IPS-NIHi7 (cell line): ENCODE data around the gene MYORG.
"Not testable (repeated sequence)": the region's sequence is repeated elsewhere in the genome, so short reads cannot be mapped to it uniquely, and the experiment has no call there.

ENCODE experiments used
- DNase-seq: peaks from one replicate; pipeline ENCODE4 v3.0.0; 2012; ENCODE audit warnings: mixed read lengths; ENCODE audit errors: extremely low spot score

The MYORG gene

DNA sequence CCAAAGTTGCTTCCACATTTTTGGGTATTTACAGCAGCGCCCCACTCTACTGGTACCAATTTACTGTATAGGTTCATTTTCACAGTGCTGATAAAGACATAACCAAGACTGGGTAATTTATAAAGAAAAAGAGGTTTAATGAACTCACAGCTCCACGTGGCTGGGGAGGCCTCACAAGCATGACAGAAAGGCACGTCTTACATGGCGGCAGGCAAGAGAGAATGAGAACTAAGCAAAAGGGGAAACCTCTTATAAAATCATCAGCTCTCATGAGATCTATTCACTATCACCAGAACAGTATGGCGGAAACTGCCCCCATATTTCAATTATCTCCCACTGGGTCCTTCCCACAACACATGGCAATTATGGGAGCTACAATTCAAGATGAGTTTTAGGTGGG is 7.9 kb downstream of the MYORG start:
- not testable (repeated sequence) for DNase-seq

DNA sequence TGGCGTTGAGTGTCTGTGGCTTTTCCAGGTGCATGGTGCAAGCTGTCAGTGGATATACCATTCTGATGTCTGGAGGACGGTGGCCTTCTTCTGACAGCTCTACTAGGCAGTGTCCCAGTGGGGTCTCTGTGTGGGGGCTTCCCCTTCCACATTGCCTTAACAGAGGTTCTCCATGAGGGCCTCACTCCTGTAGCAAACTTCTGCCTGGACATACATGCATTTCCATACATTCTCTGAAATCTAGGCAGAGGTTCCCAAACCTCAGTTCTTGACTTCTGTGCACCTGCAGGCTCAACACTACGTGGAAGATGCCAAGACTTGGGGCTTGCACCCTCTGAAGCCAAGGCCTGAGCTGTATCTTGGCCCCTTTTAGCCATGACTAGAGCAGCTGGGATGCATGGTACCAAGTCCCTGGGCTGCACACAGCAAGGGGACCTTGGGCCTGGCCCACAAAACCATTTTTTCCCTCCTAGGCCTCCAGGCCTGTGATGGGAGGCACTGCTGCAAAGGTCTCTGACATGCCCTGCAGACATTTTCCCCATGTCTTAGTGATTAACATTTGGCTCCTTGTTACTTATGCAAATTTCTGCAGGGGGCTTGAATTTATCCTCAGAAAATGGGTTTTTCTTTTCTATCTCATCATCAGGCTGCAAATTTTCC is 8.8 kb downstream of the MYORG start:
- not testable (repeated sequence) for DNase-seq

DNA sequence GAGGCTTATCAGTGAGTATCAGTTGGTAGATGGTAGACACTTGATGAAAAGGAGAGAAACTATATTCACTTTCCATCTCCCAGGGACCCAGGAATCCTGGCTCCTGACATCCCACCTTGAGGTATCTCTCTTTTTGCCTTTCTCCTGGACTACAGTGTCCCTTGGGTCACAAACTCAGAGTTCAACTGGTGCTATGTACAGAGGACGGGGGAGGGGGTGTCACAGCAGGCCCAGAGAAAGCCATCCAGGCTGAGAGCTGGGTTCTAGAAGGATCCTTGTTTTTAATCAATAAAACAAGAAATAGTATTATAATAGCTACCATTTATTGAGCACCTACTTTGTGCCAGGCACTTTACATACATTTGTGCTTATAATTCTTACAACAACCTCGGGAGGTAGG is 10.3 kb downstream of the MYORG start:
- peak; percentile 3 for DNase-seq

DNA sequence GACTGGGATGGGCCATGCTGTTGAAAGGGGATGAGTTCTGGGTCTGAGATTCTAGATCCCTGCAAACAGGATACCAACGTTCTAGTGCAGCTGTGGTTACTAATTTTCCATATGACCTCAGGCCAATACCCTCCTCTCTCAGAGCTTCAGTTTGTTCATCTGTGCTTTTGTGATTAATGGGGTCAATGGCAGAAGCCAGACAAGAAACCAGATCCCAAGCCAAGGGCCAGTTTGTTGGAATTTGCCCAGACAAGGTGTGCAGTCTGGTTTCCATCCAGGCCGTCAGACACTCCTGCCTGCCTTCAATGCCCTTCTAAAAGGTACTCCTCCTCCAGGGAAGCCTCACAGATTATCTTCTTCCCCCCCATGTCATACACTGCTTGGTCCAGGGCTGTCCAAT is 11.4 kb downstream of the MYORG start:
- DNase-seq, result no peak

DNA sequence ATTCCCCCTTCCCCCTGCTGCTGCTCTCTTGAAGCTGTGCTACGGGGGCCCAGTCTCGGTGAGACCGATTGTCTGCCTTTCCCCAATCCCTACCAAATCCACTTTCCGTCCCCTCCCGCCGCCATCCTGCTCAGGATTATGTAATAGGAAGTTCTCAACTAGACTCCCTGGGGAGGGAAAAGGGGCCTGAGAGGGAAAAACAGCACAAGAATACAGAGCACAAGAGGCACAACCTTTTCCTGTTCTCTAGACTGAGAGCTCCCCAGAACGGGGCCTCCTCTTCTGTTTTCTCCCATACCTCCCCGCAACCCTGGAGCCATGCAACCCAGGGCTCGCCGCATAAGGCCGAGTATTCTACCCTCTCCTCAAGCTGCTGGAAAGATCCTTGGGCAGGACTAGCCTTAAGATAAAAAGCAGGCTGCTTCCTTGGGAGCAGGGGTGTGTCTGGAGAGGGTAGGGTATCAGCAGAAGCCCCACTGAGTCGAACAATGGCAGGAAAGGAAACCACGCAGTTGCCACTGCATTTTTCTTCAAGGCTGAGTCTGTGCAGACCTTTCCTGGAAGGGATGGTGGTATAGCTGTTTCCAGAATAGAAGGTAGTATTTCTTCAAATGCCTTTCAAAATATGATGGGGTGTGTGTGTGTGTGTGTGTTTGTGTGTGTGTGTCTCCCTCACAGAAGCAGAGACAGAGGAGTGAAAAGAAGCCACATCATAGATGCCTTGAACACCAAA is 12.9 kb downstream of the MYORG start:
- peak; percentile 69 for DNase-seq

DNA sequence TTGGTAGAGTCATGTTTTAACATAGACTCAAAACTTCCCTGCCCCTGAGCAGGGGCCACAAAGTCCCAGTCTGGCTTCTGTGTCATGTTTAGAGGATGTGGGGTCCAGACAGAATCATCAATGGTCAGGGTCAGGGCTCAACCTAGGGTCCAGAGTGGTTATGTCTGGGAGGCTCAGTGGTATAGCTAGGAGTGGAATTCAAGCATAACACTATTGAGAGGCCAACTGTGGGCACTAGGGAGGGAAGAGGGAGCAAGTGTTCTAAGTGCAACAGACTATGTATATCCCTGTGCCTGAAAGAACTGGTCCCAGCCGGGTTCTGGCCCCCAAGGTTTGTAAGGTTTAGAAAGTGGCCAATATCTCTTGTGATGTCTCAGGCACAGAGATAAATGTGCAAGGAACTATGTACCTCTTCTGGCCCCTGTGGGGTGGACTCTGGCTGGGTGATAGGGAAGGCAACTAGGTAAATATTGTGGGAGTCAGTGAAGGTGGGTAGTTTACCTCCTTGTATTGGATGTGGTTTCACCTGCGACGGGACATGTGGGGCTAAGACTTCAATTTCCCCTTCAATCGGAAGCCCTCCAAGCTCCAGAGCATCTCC is 14.0 kb downstream of the MYORG start:
- no peak for DNase-seq

DNA sequence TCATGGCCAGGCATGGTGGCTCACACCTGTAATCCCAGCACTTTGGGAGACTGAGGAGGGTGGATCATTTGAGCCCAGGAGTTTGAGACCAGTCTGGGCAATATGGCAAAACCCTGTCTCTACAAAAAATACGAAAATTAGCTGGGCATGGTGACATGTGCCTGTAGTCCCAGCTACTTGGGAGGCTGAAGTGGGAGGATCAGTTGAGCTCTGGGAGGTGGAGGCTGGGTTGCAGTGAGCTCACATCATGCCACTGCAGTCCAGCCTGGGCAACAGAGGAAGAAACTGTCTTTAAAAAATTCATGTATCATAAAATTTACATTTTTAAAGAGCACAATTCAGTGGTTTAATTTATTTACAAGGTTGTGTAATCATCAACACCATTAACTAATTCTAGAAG is 23.7 kb downstream of the MYORG start:
- DNase-seq, result not testable (repeated sequence)

DNA sequence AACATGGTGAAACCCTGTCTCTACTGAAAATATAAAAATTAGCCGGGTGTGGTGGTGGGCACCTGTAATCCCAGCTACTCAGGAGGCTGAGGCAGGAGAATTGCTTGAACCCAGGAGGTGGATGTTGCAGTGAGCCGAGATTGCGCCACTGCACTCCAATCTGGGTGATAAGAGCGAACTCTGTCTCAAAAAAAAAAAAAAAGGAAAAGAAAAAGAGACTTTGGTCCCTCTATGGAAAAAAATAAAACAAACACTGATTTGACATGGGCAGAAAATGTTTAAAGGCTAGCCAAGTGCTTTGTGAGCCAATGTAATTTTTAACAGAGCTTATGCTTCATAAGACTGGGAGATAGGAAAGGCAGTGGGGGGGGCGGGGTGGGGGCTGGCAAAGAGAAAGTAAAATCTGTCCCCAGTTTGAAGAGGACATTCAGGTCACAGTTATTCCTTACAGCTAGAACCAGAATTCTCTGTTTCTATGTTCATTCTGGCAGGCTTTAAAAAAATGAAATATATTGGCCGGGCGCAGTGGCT is 24.5 kb downstream of the MYORG start:
- not testable (repeated sequence) for DNase-seq

DNA sequence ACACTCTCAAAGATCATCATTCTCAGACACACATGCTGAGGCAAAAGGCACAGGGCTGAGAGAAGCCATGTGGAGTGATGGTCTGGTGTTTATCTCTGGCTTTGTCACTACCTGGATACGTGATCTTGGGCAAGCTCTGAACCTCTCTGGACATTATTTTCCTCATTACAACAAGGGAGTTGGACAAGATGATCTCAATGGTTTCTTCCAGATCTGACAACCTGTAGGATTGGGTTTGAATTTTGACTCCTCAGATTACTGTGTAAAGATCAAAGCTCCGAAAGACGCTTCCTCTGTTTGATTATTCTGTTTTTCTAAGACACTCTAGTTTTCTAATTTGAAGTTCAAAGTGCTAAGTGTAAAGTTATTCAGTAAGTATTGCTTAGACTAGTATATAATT is 27.4 kb downstream of the MYORG start:
- DNase-seq, result no peak

DNA sequence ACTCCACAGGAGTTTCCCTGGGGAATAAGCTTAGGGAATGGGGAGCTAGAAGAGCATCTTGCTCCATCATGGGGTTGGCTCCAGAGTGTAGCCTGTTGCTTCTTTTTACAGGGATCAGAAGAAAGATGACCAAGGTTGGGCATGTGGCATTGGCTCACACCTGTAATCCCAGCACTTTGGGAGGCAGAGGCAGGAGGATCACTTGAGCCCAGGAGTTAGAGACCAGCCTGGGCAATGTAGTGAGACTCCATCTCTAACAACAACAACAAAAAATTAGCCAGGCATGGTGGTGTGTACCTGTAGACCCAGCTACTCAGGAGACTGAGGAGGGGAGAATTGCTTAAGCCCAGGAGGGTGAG is 28.9 kb downstream of the MYORG start:
- DNase-seq, result no peak

DNA sequence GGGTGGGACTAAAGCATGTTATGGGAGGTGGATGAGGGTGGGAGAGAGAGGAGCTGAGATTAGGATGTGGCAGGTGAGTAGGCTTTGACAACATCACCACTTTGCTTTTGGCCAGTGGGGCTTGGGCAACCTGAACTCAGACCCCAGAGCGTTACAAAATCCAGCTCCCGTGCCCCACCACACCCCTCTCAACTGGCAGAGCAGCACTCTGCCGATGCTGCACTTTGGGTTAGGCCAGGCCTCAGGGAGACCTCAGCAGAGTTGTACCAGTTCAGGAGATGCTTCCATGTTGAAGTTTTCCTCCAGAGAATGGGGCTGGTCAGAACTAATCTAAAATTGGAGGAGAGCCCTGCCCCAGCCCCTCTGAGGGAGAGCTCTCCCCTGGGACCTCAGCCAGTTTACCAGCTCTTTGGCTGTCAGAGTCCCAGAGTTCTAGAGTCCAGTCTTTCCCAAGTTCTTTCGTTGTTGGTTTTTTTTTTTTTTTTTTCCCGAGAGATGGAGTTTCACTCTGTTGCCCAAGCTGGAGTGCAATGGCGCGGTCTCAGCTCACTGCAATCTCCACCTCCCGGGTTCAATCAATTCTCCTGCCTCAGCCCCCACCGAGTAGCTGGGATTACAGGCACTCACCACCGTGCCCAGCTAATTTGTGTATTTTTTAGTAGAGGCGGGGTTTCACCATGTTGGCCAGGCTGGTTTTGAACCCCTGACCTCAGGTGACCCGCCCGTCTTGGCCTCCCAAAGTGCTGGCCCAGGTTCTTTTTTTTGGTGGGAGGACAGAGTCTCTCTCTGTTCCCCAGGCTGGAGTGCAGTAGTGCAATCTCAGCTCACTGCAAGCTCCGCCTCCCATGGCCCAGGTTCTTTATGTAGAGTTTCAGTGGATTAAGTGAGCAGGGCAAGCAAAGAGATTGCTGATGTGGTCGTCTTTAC is 29.6 kb downstream of the MYORG start:
- DNase-seq, result no peak

DNA sequence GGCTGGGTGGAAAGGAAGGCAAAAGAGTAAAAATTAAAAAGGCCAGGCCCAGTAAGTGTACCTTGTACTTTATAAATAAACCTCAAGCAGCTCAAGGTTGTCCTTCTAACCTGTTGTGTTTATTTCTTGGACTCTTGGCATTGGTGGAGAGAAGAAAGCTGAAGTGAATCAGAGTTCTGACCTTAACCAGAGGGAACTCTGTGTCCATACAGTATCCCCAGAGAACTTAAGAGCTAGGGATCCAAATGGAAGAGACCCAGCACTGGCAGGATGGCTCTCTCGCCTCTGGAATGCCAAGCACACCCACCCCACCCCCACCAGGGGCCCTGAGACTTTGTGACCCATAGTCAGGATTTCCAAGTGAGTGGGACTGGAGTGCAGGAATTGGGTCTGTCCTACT is 33.1 kb downstream of the MYORG start:
- DNase-seq, result no peak

DNA sequence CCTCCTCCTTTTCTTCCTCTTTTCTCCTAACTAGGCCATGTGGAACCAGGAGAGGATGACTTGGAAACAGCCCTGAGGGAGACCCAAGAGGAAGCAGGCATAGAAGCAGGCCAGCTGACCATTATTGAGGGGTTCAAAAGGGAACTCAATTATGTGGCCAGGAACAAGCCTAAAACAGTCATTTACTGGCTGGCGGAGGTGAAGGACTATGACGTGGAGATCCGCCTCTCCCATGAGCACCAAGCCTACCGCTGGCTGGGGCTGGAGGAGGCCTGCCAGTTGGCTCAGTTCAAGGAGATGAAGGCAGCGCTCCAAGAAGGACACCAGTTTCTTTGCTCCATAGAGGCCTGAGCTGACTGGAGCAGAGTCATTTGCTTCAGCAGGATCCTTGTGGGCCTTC is 33.6 kb downstream of the MYORG start:
- DNase-seq, result no peak

DNA sequence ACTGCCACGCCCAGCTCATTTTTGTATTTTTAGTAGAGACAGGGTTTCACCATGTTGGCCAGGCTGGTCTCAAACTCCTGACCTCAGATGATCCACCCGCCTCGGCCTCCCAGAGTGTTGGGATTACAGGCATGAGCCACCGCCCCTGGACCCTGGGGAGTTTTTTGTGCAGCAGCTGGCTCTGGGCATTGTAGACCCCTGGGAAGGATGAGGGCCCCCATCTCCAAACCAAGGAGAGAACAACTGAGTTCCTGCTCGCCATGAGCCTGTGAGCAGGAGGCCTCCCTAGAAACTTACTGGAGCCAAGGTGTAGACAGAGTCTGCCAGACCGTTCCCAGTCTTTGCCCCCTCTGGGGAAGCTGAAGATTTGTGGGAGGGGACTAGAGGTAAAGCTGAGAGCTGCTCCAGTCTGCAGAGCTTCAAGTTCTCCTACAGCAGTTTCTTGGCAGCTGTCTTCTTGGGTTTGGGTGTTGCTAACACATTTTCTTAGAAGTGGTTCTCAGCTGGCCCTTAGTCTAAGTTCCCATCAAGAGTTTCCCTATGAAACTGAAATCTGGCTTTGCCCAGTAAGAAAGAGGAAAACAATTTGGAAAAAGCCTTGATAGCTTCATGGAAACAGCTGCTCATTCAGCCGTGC is 34.9 kb downstream of the MYORG start:
- DNase-seq, result no peak

DNA sequence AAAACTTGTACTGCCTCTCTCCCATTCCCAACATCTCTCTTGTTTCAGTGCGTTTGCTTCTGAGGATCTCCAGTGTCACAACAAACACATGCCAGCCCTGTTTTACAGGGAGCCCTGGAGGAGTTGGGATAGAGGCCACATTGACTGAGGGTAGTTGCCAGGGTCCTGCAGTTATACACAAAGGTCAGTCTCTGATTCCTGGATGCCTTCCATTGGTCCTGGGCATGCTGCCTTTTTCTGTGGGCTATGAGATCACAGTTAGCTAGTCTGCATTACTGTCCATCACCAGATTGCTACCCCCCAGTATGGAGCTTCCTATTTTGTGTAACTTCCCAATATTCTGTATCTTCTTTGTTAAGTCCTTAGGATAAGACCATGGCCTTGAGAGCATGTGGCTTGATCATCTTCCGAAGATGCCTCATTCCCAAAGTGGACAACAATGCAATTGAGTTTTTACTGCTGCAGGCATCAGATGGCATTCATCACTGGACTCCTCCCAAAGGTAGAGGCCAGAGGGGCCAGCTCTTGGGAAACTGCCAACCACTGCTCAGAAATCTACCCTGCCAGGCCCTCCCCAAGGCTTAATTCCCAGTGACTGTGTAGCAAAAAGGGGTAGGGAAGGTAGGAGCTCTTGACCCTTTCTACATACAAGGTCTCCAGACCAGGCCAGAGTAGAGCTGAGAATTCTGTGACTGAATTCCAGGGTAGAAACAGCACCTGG is 37.9 kb downstream of the MYORG start:
- DNase-seq, result no peak

DNA sequence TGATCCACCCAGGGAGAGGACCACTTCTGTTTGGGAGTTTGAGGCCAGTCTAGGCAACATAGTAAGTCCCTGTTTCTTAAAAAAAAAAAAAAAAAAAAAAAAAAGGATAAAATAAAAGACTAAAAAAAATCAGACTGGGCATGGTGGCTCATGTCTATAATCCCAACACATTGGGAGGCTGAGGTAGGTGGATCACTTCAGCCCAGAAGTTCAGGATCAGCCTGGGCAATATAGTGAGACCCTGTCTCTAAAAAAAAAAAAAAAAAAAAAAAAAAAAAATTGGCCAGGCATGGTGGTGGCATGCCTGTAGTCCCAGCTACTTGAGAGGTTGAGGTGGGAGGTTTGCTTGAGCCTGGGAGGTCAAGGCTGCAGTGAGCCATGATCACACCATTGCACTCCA is 38.6 kb downstream of the MYORG start:
- DNase-seq, result not testable (repeated sequence)

DNA sequence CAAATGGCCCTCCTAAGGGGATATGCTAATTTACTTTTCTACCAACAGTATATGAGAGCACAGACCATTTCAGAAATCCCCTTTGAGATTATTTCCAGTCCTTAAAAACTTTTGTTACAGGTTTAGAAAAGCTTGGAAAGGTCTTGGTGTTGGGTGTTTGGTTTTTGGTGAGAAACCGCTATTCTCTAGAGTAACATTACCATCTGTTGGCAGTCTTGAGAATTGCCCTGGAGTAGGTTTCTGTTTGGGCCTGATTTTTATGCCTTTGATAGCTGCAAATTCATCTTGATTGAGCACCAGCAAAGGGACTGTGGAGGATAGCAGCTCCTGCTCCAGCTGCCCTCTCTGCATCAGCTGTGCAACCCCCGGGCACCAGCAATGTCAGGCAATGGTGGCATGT is 39.3 kb downstream of the MYORG start:
- no peak for DNase-seq

DNA sequence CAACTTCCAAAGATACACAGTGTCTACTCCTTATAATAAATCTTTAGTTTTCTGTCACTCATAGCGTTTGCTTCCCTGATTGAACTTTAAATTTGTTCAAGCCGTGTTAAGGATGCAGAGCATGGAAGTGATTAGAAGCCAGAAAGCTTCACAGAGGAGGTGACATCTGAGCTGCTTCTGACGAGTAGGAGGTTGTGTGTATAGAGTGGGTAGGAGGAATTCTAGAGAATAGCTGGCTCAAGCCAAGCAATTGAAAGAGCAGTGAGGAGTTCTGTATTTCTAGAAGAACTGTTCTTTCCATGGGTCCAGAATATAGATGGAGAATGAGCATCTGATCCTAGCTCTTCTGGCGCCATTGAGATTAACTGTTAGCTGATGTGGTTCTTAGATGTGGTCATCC is 41.3 kb downstream of the MYORG start:
- DNase-seq, result no peak

DNA sequence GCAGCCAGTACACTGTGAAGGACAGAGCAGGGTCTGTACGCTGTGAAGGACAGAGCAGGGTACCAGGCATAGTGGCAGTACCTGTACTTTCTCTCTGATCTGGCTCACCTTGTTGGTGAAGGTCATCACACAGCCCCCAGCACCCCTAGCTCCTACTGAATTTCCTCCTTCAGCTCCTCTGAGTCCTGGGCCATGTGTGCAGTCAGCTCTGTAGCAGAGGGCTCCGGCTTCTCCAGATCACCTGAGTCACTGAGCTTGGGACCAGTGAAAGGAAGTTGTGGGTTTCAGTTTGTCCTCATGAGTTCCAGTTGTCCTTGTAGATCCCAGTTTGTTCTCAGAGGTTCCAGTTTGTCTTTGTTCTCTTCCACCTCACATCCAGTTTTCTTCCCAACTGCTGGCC is 41.8 kb downstream of the MYORG start:
- no peak for DNase-seq

DNA sequence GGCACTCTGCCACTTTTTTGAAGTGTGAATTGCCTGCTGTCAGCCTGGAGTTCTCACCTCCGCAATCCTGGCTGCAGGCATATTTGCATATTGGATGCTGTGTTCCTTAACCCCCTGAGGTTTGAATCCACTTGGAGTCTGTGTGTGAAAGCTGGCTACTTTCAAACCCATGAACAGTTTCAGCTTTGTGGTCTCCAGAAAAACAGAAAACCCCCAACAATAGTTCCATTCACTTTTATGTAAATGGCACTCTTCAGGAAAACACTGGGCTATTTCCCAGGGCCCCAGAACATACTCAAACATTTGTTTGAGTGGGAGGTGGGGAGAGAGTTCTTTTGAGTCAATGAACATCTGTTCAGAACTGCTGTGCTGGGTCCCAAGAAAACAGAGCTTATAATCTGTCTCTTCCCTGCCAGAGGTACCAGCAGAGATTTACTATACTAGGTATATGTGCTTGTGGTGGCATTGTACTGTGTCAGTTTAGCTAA is 42.3 kb downstream of the MYORG start:
- DNase-seq, result peak; percentile 45

DNA sequence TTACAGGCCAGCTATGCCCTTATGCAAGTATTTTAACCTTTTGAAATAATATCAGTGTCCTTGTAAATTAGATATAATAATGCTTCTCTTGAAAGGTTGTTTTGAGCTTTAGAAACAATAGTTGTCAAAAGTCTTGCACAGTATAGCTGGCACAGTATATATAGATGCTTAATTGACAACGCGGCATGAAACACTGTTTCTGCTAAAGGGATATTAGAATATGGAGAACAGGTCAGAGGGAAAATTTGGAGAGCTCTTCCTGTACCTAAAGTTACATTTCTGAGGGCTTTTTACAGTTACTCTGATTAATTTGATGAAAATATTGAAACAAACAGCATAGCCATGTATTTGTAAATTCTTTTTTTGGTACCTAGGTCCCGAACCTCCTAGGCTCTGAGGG is 42.9 kb downstream of the MYORG start:
- DNase-seq, result no peak
